NCI-H1436 (cell line): ENCODE measurements around the gene MPV17L2.
A peak's percentile ranks its signal among the peaks of the same experiment; 100 is the strongest.
"Not testable (repeated sequence)": the region's sequence is repeated elsewhere in the genome, so short reads cannot be mapped to it uniquely, and the experiment has no call there.

Source experiments
- DNase-seq: peaks from one replicate; lab custom pipeline; 2025; lab: John Stamatoyannopoulos, UW

MPV17L2 gene

GRCh38 chr19:18192673-18193387, at the start of gene MPV17L2:
Gene MPV17L2 (plus strand): TSS chr19:18193218. CDS start chr19:18193282, 64 bp downstream.
- peak; percentile 99 for DNase-seq

GRCh38 chr19:18143902-18144301, 49.1 kb upstream of the MPV17L2 start:
- DNase-seq: no peak

GRCh38 chr19:18144361-18144760, 48.7 kb upstream of the MPV17L2 start:
- no peak for DNase-seq

- no peak for DNase-seq
These were observed 48.1 kb upstream of the MPV17L2 start for GRCh38 chr19:18144906-18145305.

GRCh38 chr19:18145391-18145999, 47.5 kb upstream of the MPV17L2 start:
- no peak for DNase-seq

- no peak for DNase-seq
These were observed 45.6 kb upstream of the MPV17L2 start for GRCh38 chr19:18147396-18147795.

GRCh38 chr19:18149596-18149975, 43.4 kb upstream of the MPV17L2 start:
- no peak for DNase-seq

- DNase-seq: no peak
These were observed 42.0 kb upstream of the MPV17L2 start for GRCh38 chr19:18150776-18151624.

- DNase-seq: peak; percentile 85
These were observed 40.6 kb upstream of the MPV17L2 start for GRCh38 chr19:18152442-18152816.

GRCh38 chr19:18152817-18153555, 40.0 kb upstream of the MPV17L2 start, which contains the start of gene PIK3R2:
Gene PIK3R2 (plus strand): TSS chr19:18153163. CDS start chr19:18155880, 2,717 bp downstream.
- DNase-seq: peak; percentile 99

GRCh38 chr19:18153556-18154134, 39.4 kb upstream of the MPV17L2 start:
- DNase-seq: no peak

GRCh38 chr19:18155095-18156087, 37.6 kb upstream of the MPV17L2 start:
- DNase-seq: no peak

GRCh38 chr19:18156268-18156667, 36.8 kb upstream of the MPV17L2 start:
- no peak for DNase-seq

- peak; percentile 69 for DNase-seq
These were observed 36.1 kb upstream of the MPV17L2 start for GRCh38 chr19:18156841-18157464.

GRCh38 chr19:18157465-18158063, 35.5 kb upstream of the MPV17L2 start:
- DNase-seq: peak; percentile 81

- DNase-seq: no peak
These were observed 34.6 kb upstream of the MPV17L2 start for GRCh38 chr19:18158467-18158866.

- DNase-seq: not testable (repeated sequence)
These were observed 33.9 kb upstream of the MPV17L2 start for GRCh38 chr19:18159059-18159616.

GRCh38 chr19:18159810-18160209, 33.2 kb upstream of the MPV17L2 start:
- DNase-seq: no peak

- DNase-seq: no peak
These were observed 32.5 kb upstream of the MPV17L2 start for GRCh38 chr19:18160493-18160970.
